ENCODE data around the gene TBKBP1. TPM values are rescaled to one million over a fixed set of nuclear protein-coding genes. Genes with fewer than 3 reads are reported as not detected.
A peak's percentile ranks its signal among the peaks of the same experiment; 100 is the strongest.
"Not testable (repeated sequence)": the region's sequence is repeated elsewhere in the genome, so short reads cannot be mapped to it uniquely, and the experiment has no call there.

The TBKBP1 gene
- total RNA-seq, 1 donor from 2014 or later: 13.7 TPM

DNA sequence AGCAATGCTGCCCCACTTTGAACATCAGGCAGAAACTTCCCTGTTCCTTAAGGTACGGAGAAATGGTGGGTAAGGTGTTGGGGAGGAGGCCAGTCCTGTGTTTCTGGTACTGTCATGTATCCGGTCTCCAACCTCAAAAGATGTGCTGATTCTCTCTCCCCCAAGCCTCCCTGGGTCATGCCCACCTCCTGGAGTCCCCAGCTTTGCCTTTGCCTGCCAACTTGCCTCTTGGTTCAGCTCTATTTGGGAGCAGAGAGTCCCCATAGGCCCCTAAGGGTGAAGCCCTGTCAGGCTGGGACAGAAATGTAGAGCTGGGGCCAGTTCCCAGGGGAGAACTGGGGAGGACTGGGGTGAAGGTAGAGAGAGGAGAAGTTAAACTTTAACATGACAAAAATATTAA lies 37.4 kb downstream of the TBKBP1 start:
- DNase-seq (ENCODE audit: low read depth): no peak

DNA sequence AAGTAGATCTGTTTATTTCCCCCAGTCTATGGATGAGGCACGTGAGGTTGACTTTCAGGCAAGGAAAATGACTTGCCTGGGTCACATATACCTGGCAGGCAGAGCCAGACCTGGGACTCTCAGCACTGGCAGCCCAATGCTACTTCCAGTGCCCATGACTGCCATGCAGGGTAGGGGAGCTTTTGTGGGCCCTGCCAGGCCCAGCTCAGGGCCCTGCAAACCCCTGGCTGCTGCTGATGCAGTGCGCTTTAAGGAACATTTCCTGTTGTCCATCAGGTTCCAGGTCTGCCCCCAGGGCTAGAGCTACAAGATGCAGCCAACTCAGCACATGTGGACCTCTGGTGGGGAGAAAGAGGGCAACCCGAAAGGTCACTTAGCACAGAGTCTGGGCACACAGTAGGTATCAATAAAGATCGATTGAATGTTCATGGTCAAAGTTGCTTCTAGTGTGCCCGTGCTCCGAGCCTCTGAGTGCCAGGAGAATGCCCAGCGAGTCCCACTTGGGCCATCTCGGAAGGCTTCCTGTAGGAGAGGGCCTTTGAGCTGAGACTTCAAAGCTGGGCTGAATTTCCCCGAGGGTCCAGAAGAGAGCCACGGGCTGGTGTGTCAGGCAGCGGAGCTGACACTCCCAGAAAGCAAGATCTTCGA lies 38.6 kb downstream of the TBKBP1 start:
- no peak for DNase-seq (ENCODE audit: low read depth)

DNA sequence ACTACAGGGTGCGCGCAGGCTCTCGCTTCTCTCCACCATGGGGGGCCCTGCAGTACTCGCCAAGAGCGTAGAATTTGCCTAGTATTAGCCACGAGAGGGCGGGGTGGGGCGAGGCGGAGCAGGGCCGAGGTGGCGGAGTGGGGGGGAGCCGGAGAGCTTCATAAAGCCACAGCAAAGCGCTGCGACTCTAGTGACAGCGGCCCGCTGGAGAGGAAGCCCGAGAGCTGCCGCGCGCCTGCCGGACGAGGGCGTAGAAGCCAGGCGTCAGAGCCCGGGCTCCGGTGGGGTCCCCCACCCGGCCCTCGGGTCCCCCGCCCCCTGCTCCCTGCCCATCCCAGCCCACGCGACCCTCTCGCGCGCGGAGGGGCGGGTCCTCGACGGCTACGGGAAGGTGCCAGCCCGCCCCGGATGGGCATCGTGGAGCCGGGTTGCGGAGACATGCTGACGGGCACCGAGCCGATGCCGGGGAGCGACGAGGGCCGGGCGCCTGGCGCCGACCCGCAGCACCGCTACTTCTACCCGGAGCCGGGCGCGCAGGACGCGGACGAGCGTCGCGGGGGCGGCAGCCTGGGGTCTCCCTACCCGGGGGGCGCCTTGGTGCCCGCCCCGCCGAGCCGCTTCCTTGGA lies 39.2 kb downstream of the TBKBP1 start, which contains the start of gene TBX21:
TBX21 (plus strand) TSS at position 190 of the 627 bp plus-strand sequence; CDS start at position 409, 219 bp downstream.
- DNase-seq (ENCODE audit: low read depth): peak; percentile 44

DNA sequence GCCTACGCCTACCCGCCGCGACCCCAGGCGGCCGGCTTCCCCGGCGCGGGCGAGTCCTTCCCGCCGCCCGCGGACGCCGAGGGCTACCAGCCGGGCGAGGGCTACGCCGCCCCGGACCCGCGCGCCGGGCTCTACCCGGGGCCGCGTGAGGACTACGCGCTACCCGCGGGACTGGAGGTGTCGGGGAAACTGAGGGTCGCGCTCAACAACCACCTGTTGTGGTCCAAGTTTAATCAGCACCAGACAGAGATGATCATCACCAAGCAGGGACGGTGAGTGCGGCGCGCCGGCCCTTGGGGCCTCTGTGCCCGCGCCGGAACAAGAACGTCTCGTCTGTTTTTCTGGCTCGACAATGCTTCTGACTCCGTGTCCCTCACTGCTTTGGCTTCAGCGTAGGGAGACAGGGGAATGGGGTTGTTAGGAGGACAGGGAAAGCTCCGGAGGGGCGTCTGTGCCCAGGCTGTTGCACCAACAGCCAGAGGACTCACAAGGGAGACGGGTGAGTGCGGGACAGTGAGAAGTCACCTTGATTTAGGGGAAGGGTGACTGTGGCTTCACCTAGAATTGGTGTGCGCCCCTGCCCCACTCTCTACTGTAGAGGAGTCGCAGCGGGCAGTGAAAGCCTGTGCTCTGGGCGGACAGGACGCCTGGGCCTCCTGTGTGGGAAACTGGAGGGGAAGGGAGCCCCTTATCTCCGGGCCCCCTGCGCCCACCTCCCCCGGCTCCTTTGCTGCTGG lies 39.9 kb downstream of the TBKBP1 start:
- DNase-seq (ENCODE audit: low read depth): no peak

DNA sequence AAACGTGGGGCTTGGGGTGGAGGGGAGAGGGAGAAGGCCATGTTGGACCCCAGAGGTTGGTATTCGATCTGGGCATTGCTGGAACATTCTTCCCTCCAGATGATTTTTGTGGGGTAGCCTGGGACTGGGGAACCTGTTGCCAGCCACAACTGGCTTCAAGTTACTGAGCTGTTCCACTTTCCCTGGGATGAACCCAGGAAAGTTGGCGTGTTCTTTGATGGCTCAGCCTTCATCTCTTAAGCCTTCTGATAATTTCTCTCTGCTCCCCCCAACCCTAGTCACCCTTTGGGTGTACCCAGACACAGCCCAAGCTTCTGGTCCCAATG lies 41.1 kb downstream of the TBKBP1 start:
- no peak for DNase-seq (ENCODE audit: low read depth)

DNA sequence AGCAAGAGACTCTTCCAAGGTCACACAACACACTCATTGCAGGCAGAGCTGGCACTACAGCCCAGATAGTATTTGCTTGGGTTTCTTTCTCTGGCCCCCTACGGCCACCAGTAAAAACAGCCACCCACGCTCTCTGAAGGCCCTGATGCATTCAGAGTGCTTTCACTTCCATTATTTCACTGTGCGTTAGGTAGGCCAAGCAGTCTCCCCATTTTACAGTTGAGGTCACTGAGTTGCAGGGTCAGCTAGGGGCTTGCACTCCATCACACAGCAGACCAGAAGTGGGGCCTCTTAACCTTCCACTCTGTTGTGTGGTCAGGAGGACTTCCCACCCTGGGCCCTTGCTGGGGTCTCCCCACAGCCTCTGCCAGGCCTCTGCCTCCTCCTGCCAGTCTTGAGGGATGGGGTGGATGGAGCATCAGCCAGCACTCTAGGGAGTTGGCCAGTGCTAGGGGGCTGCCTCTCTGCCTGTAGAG lies 41.6 kb downstream of the TBKBP1 start:
- no peak for DNase-seq (ENCODE audit: low read depth)

DNA sequence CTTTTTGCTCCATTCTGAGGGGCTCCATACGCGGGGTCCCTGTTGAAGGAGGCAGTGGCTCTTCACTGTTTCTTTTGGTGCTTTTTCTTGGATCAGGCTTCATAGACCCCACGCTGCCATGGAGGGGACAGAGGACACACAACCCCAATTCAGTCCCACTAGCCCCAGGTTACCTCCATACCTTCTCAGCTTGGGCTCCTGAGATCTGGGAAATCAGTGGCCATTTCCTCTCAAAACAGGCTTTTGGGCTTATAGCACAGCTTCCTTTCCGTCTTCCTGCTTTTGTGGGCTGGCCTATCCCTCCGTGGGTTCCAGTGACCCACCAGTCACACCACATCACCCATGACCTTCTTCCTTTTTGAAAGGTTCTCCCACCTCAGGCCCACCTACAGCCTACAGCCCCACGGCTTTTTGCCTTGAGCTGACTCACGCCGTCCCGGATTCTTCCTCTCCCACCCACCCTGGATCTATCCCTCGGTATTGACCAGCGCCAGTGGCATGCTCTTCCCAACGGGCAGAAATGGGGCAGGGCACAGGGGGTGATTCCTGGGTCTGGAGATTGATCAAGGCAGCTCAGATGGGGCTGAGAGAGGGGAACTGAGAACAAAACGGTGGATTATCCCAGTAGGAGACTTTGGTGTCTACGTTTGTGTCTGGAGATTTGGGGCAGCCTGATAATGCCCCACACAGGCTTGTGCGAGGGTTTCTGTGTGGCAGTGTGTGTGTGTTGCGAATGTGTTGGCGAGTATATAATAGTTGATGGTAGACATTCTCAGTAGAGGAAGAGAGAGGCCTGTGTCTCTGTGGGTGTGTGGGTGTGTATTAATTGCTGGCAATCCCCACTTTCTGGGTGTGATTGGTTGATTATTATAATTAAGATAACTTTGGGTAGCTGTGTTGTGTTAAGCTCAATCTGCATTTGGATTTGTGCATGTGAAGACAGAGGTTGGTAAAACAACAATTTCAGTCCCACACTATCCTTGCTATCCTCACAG lies 42.8 kb downstream of the TBKBP1 start:
- DNase-seq (ENCODE audit: low read depth): no peak

DNA sequence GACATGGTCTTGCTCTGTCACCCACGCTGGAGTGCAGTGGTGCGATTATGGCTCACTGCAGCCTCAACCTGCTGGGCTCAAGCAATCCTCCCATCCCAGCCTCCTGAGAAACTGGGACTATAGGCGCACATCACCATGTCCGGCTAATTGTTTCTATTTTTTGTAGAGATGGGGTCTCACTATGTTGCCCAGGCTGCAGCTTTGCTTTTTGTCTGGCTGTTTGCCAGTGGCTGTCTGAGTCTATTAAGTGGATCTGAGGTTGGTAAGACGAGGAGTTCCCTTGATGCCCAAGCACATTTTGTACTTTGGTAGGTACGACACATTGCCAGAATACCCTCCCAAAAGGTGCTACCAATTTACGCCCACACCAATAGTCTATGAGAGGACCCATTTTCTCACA lies 44.2 kb downstream of the TBKBP1 start:
- no peak for DNase-seq (ENCODE audit: low read depth)

DNA sequence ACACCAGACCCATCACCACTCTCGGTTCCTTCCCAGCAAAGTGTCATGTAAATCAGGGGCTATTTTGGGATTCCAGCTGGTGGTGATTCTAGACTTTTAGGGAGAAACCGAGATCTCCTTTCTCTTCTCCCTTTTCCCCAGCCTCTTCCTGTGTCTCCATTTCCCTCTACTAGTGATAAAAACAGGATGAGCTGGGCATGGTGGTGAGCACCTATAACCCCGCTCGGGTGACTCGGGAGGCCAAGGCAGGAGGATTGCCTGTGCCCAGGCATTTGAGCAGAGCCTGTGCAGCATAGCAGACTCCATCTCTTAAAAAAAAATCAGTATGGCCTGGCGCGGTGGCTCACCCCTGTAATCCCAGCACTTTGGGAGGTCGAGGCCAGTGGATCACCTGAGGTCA lies 45.2 kb downstream of the TBKBP1 start:
- no peak for DNase-seq (ENCODE audit: low read depth)

DNA sequence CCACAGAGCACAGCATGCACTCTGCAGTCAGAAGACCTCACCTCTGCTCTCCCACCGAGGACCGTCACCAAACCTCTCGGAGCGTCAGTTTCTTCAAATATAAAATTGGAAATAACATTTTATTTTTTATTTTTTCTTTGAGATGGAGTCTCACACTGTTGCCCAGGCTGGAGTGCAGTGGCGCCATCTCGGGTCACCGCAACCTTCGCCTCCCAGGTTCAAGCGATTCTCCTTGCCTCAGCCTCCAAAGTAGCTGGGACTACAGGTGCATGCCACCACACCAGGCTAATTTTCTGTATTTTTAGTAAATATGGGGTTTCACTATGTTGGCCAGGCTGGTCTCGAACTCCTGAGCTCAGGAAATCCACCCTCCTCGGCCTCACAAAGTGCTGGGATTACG lies 46.0 kb downstream of the TBKBP1 start:
- DNase-seq (ENCODE audit: low read depth): not testable (repeated sequence)

DNA sequence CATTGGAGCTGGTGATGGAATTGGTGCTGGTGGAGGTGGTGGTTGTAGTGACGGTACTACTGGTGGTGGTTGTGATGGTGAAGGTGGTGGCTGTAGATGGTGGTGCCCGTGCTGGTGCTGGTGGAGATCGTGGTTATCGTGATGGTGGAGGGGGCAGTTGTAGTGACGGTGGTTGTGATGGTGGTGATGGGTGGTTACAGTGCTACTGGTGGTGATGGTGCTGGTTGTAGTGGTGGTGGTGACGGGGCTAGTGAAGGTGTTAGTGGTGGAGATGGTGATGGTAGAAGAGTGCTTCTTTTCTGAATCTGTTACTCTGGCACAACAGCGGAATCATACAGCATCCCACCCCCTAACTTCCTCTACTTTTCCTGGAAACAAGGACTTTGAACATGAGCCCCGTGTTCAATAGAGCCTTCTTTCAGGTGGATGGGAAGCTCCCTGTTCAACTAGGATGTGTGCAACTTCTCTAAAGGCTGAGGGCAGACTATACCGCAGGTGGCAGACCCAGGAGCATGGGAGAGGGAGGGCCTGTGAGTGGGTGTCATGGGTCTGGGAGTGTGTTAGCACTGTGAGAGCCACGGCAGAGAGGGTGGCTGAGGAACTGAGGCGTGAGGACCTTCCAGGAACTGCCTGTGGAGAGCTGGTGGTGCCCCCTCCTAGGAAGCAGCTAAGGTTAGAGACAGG lies 47.3 kb downstream of the TBKBP1 start:
- no peak for DNase-seq (ENCODE audit: low read depth)

DNA sequence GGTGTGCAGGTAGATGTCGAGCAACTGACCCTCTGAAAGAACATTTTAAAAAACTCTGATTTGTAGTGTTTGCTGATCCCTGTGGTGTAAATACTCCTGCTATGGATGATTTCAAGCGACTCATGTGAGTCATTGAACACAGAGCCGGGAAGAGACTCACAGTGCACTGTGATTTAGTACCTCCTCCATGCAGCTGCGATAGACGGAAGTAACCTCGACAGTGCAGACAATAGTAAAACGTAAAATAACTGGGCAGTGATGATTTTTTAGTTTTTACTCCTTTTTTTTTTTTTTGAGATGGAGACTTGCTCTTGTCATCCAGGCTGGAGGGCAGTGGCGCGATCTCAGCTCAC lies 47.8 kb downstream of the TBKBP1 start:
- no peak for DNase-seq (ENCODE audit: low read depth)

DNA sequence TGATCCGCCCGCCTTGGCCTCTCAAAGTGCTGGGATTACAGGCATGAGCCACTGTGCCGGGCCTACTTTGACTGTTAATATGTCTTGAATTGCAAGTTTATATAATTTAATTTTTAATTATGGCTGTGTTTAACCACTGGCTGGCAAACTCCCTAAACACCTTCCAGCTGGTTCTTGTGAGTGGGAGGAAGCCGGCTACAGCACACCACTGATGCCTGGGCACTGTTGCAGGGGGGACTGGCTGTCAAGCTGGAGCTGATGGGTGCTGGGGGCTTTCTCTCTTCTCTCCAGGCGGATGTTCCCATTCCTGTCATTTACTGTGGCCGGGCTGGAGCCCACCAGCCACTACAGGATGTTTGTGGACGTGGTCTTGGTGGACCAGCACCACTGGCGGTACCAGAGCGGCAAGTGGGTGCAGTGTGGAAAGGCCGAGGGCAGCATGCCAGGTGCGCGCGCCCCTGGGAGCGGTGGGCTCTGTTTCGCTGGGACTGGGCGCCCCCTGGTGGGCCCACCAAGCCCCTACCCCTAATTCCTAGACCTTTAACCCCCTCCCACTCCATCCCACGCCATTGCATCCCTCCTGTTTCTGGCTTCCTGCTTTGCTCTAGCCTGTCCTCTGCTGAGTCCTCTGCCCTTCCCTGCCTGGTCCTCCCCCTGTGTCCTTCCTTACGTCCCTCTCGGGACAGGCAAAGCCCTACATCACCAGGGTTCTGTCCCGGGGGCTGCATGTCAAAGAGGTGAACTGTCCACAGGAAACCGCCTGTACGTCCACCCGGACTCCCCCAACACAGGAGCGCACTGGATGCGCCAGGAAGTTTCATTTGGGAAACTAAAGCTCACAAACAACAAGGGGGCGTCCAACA lies 48.6 kb downstream of the TBKBP1 start:
- DNase-seq (ENCODE audit: low read depth): no peak

DNA sequence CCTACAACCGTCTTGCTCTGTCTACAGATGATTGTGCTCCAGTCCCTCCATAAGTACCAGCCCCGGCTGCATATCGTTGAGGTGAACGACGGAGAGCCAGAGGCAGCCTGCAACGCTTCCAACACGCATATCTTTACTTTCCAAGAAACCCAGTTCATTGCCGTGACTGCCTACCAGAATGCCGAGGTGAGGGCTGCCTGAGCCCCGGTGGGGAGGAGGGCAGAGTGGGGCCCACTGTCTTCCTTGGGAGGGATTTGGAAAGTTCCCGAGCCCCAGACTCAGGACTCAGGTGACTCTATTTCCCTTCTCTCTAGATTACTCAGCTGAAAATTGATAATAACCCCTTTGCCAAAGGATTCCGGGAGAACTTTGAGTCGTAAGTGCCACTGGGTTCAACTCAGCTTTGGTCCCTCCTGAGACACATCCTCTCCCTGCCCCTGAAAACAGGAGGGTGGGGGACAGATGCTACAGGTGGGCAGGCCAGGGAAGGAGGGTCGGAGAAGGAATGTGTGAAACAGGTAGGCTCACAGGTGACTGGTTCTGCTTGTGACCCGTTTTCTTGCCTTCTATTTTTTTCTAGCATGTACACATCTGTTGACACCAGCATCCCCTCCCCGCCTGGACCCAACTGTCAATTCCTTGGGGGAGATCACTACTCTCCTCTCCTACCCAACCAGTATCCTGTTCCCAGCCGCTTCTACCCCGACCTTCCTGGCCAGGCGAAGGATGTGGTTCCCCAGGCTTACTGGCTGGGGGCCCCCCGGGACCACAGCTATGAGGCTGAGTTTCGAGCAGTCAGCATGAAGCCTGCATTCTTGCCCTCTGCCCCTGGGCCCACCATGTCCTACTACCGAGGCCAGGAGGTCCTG lies 50.4 kb downstream of the TBKBP1 start:
- no peak for DNase-seq (ENCODE audit: low read depth)

DNA sequence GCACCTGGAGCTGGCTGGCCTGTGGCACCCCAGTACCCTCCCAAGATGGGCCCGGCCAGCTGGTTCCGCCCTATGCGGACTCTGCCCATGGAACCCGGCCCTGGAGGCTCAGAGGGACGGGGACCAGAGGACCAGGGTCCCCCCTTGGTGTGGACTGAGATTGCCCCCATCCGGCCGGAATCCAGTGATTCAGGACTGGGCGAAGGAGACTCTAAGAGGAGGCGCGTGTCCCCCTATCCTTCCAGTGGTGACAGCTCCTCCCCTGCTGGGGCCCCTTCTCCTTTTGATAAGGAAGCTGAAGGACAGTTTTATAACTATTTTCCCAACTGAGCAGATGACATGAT lies 51.0 kb downstream of the TBKBP1 start:
- DNase-seq (ENCODE audit: low read depth): peak; percentile 19

DNA sequence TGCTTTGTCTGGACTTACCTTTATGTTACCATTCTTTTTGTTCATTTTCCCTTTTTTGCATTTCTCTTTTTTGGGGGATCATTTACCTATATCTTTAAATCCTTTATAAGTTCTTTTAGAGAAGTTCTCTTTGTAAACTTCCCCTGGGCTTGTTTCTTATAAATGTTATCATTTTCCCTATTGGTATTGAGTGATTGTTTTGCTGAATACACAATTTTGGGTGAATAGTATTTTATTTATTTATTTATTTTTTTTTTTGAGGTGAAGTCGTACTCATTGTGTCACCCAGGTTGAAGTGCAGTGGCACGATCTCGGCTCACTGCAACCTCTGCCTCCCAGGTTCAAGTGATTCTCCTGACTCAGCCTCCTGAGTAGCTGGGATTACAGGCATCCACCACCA lies 57.5 kb downstream of the TBKBP1 start:
- DNase-seq (ENCODE audit: low read depth): no peak

DNA sequence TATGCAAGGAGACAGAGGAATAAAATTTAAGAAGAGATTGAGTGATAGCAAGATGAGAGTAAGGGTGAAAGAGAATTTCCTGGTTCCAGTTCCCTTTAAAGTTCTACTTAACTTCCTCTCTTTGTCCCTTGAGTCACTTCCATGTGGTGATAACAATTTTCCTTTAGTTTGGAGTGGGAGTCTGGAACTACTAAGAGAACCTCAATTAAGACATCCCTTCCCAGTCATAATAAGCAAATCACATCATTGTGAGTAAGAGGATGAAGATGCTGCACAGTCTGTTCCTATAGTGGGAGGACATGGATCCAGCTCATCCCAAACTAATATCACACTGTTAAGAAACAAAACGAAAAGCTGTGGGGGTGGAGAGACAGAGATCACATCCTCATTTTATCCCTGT lies 63.4 kb downstream of the TBKBP1 start:
- DNase-seq (ENCODE audit: low read depth): no peak

DNA sequence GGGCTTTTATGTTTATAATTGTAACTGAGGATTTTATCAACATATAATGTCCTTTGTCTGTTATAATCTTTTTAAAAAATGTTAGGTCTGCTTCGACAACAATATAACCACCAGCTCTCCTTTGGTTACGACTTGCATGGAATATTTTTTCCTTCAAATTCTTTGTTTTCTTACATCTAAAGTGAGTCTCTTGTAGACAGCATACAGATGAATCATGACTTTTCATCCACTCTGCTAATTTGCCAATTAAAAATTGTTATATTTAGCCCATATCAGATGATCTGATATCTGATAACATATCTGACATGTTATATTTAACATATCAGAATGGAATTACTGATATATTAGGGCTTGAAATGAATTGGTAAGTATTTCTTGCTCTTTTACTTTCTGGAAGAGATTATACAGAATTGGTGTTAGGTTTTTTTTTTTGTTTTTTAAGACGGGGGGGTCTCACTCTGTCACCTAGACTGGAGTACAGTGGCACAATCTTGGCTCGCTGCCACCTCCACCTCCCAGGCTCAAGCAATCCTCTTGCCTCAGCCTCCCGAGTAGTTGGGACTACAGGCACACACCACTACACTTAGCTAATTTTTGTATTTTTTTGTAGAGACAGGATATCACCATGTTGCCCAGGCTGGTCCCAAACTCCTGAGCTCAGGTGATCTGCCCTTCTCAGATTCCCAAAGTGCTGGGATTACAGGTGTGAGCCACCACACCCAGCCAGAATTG lies 66.6 kb downstream of the TBKBP1 start:
- no peak for DNase-seq (ENCODE audit: low read depth)
